Heart right ventricle (tissue), 16 donors: Measurements from ENCODE around the gene ZNF268. TPM values are rescaled to one million over a fixed set of nuclear protein-coding genes. Genes with fewer than 3 reads are reported as not detected.

Source experiments
- ATAC-seq, 8 donors: fragments of 200-7000 bp; cut with Tn5 transposase; one replicate each; pipeline ENCODE4 v1.9.1; 2020; ENCODE audit warnings: mild to moderate bottlenecking in 8 of 8, moderate library complexity in 8 of 8, moderate number of reproducible peaks in 1 of 8
- DNase-seq, 2 donors: peaks; one replicate each; pipeline ENCODE4 v3.0.0-alpha.2; 2020
- H3K27ac ChIP-seq, 10 donors: fragments of 200-600 bp; sonication (generic) in 2 of 10; one replicate each; pipeline versions ENCODE4 v1.5.0 to v1.8.0; 2020 to 2022; ENCODE audit warnings: mild to moderate bottlenecking in 3 of 10
- H3K27me3 ChIP-seq, 7 donors: fragments of 200-600 bp; one replicate each; pipeline ENCODE4 v1.8.0; 2021 to 2022; ENCODE audit warnings: mild to moderate bottlenecking in 2 of 7
- H3K36me3 ChIP-seq, 9 donors: fragments of 200-600 bp; sonication (generic) in 1 of 9; one replicate each; pipeline versions ENCODE4 v1.5.0 to v1.8.0; 2020 to 2022; ENCODE audit warnings: mild to moderate bottlenecking in 2 of 9
- H3K4me1 ChIP-seq, 9 donors: fragments of 200-600 bp; sonication (generic) in 1 of 9; one replicate each; pipeline versions ENCODE4 v1.5.0 to v1.8.0; 2020 to 2022; ENCODE audit warnings: mild to moderate bottlenecking in 4 of 9
- H3K4me3 ChIP-seq, 10 donors: fragments of 200-600 bp; sonication (generic) in 2 of 10; one replicate each; pipeline versions ENCODE4 v1.5.0 to v1.8.0; 2020 to 2022; ENCODE audit warnings: mild to moderate bottlenecking in 7 of 10, moderate library complexity in 2 of 10
- H3K9me3 ChIP-seq, 11 donors: fragments of 200-600 bp in 10 of 11; sonication (generic) in 2 of 11; one replicate each; pipeline versions ENCODE4 v1.5.0 to v1.8.0; 2013 to 2022; ENCODE audit warnings: mild to moderate bottlenecking in 2 of 11, control low read depth in 1 of 11, moderate library complexity in 1 of 11
- CTCF ChIP-seq, 9 donors: fragments of 200-600 bp; sonication (generic) in 2 of 9; IDR thresholded peaks; one replicate each; pipeline versions ENCODE4 v1.5.0 to v1.8.0; 2021 to 2022; ENCODE audit warnings: antibody characterized with exemption in 9 of 9, mild to moderate bottlenecking in 5 of 9, moderate library complexity in 1 of 9
- WGBS, 2 donors: extraction: QIAGEN DNeasy Blood & Tissue Kit; methylation state at CpG; one replicate each; pipeline ENCODE4 v1.1.7; 2013; ENCODE audit warnings: inconsistent platforms in 1 of 2; 5-methylcytosine and 5-hydroxymethylcytosine counted together
- intact Hi-C, 10 donors: fragments of 100-400 bp; cut with DNase I; formaldehyde crosslinking; loops; one replicate each; pipeline versions ENCODE4 v1.11.1 to v1.14.2; 2022
- polyA plus RNA-seq, 2 donors: library from polyadenylated mRNA; stranded (reverse); fragments of 200-250 nt; gene quantifications; one replicate each; pipeline ENCODE4 v1.2.3, GENCODE V29; 2013
- total RNA-seq, 10 donors: library from RNA; stranded (reverse); fragmentation: NEBNext Ultra II Directional in 3 of 10; extraction: Animal tissue kit (Norgen Biotek cat#: 25700) in 3 of 10; gene quantifications; one replicate each; pipeline versions ENCODE4 v1.2.1 to v1.2.4, GENCODE V29; 2021 to 2023
- donor health status: Arrhythmogenic right ventricular cardiomyopathy.
- donor health status: ischemic (EF 13 %, LVEDD 7.1; RV severe dilation, severe dysfunction).
- donor health status: healthy with polysubstance abuse.
- donor health status: DM: no; HTN: yes; CAD: no.
- donor health status: DM: no; HTN: no; CAD: no.
- donor health status: ischemic (EF 25% LVEDD 6.9; RV normal size, moderate dysfunction).
- donor health status: ischemic (EF 25% LVEDD 5.7; RV mildly dilated, moderate dysfunction).
- donor health status: healthy.
- donor health status: DM: yes; HTN: yes; CAD: no.
- donor health status: Ischemic cardiomyopathy.
- donor health status: ischemic (EF 35%, LVEDD 5.7; RV mildly dilated, moderate dysfunction).
- donor health status: nonischemic (EF 11% LVEDD 7.7; RV severe dilation, severe dysfunction).
- donor health status: DM: yes; HTN: yes; CAD: no.
- donor health status: PGD.
- donor health status: ischemic (EF 29% LVEDD 5.4; RV normal size, mild dysfunction).
- donor health status: nonischemic (EF 23%, LVEDD 6.1; RV moderate dilation, normal function).

The ZNF268 gene
- total and polyA plus RNA-seq, 12 donors, result 2.2 to 13.5 (median 11.2) TPM

- Histone ChIP-seq H3K27ac (no peak overlapping the region), H3K27me3 (no peaks in the 10 kb centered on the region), H3K4me3 (no peak overlapping the region), H3K9me3 (peaks cover 0 to 91% (median 11%) of the 10 kb centered on the region in 11 donors), H3K36me3 (no peaks in the 10 kb centered on the region), H3K4me1 (no peaks in the 10 kb centered on the region)
- TF ChIP-seq CTCF (IDR thresholded peaks at IDR 0.05), result no peak
- ATAC-seq (no peak), DNase-seq (no peak)
- 69 to 77% methylated on average over 4 of the region's 4 CpGs for WGBS, 2 donors
- intact Hi-C loops, result no loop called here
Measured at GRCh38 chr12:133225527-133225926, 44.2 kb downstream of the ZNF268 start.

- Histone ChIP-seq H3K9me3 (peaks cover 0 to 91% (median 4%) of the 10 kb centered on the region in 11 donors), H3K27ac (no peak overlapping the region), H3K27me3 (no peaks in the 10 kb centered on the region), H3K4me1 (no peaks in the 10 kb centered on the region), H3K4me3 (no peak overlapping the region), H3K36me3 (no peaks in the 10 kb centered on the region)
- intact Hi-C loops, result no loop called here
- WGBS, 2 donors, result 78% methylated on average over 8 of the region's 8 CpGs
- ATAC-seq (no peak), DNase-seq (no peak)
- TF ChIP-seq CTCF (IDR thresholded peaks at IDR 0.05), result no peak
Measured at GRCh38 chr12:133226690-133227089, 45.4 kb downstream of the ZNF268 start.

GRCh38 chr12:133227281-133227852 lies 46.1 kb downstream of the ZNF268 start:
- H3K36me3 ChIP-seq, result no peaks in the 10 kb centered on the region
- peaks cover 0 to 91% (median 0%) of the 10 kb centered on the region in 11 donors for H3K9me3 ChIP-seq
- no peak overlapping the region for H3K4me3 ChIP-seq
- H3K27ac ChIP-seq, result no peak overlapping the region
- H3K4me1 ChIP-seq, result no peaks in the 10 kb centered on the region
- intact Hi-C loops, result no loop called here
- no peak for DNase-seq
- TF ChIP-seq CTCF (IDR thresholded peaks at IDR 0.05), result no peak
- no peaks in the 10 kb centered on the region for H3K27me3 ChIP-seq
- no peak for ATAC-seq
- WGBS, 2 donors, result 65 to 75% methylated on average over 7 of the region's 7 CpGs

- Histone ChIP-seq H3K9me3 (peaks cover 0 to 98% (median 0%) of the 10 kb centered on the region in 11 donors), H3K27ac (no peak overlapping the region), H3K36me3 (no peaks in the 10 kb centered on the region), H3K4me3 (no peak overlapping the region), H3K27me3 (peaks cover 0 to 2% (median 0%) of the 10 kb centered on the region in 7 donors), H3K4me1 (no peaks in the 10 kb centered on the region)
- DNase-seq (no peak), ATAC-seq (no peak)
- WGBS, 2 donors, result 75 to 76% methylated on average over 3 of the region's 3 CpGs
- intact Hi-C loops, result no loop called here
- no peak for TF ChIP-seq CTCF (IDR thresholded peaks at IDR 0.05)
Measured at GRCh38 chr12:133231001-133231400, 49.7 kb downstream of the ZNF268 start.
